Measurements from ENCODE around the gene LRP2BP. TPM values are rescaled to one million over a fixed set of nuclear protein-coding genes. Genes with fewer than 3 reads are reported as not detected.

Gene LRP2BP
- total and polyA plus RNA-seq, 2 experiments from 2014 or later: 0.23 to 0.89 TPM

GRCh38 chr4:185404031-185404430 lies 8.3 kb upstream of the LRP2BP start:
- DNase-seq (ENCODE audit: low spot score): no peak
- Histone ChIP-seq H2AFZ (no peak overlapping the region), H4K20me1 (ENCODE audit: insufficient read depth, poor library complexity, severe bottlenecking) (no peaks in the 10 kb centered on the region), H3K36me3 (replicated peaks; ENCODE audit: insufficient read depth, low read depth) (no peaks in the 10 kb centered on the region), H3K9me2 (replicated peaks; ENCODE audit: insufficient read depth) (no peaks in the 10 kb centered on the region), H3K9me3 (ENCODE audit: low read depth) (no peaks in the 10 kb centered on the region), H3K4me2 (no peak overlapping the region), H3K27ac (no peak overlapping the region), H3K4me1 (ENCODE audit: insufficient read depth) (no peaks in the 10 kb centered on the region), H3K4me3 (no peak overlapping the region), H3K79me2 (no peaks in the 10 kb centered on the region), H3K27me3 (no peaks in the 10 kb centered on the region)
- 100% methylated on average over 4 of the region's 4 CpGs for WGBS (ENCODE audit: low lambda C conversion rate, missing lambda C conversion rate)
- TF ChIP-seq EZH2phosphoT487 (IDR thresholded peaks at IDR 0.05; ENCODE audit: low read depth, severe bottlenecking, unreplicated experiment): no peak
- TF ChIP-seq EZH2 (IDR thresholded peaks at IDR 0.05; ENCODE audit: borderline replicate concordance): no peak
- no peak for TF ChIP-seq CTCF (IDR thresholded peaks at IDR 0.05; ENCODE audit: poor library complexity)

GRCh38 chr4:185399466-185399865 lies 3.7 kb upstream of the LRP2BP start:
- H3K27ac ChIP-seq: no peak overlapping the region
- 91% methylated on average over 8 of the region's 8 CpGs for WGBS (ENCODE audit: low lambda C conversion rate, missing lambda C conversion rate)
- no peak for DNase-seq (ENCODE audit: low spot score)
- TF ChIP-seq EZH2 (IDR thresholded peaks at IDR 0.05; ENCODE audit: borderline replicate concordance) (no peak), CTCF (IDR thresholded peaks at IDR 0.05; ENCODE audit: poor library complexity) (no peak), EZH2phosphoT487 (IDR thresholded peaks at IDR 0.05; ENCODE audit: low read depth, severe bottlenecking, unreplicated experiment) (no peak)
- H3K4me3 ChIP-seq: no peak overlapping the region
- H3K4me2 ChIP-seq: no peak overlapping the region
- no peaks in the 10 kb centered on the region for H3K4me1 ChIP-seq (ENCODE audit: insufficient read depth)
- no peaks in the 10 kb centered on the region for H3K36me3 ChIP-seq (replicated peaks; ENCODE audit: insufficient read depth, low read depth)
- H2AFZ ChIP-seq: no peak overlapping the region
- no peaks in the 10 kb centered on the region for H3K79me2 ChIP-seq
- H4K20me1 ChIP-seq (ENCODE audit: insufficient read depth, poor library complexity, severe bottlenecking): no peaks in the 10 kb centered on the region
- H3K9me2 ChIP-seq (replicated peaks; ENCODE audit: insufficient read depth): no peaks in the 10 kb centered on the region
- no peaks in the 10 kb centered on the region for H3K9me3 ChIP-seq (ENCODE audit: low read depth)
- H3K27me3 ChIP-seq: no peaks in the 10 kb centered on the region

- H3K4me3 ChIP-seq: no peak overlapping the region
- H3K36me3 ChIP-seq (replicated peaks; ENCODE audit: insufficient read depth, low read depth): no peaks in the 10 kb centered on the region
- no peak overlapping the region for H3K27ac ChIP-seq
- no peak for DNase-seq (ENCODE audit: low spot score)
- H3K79me2 ChIP-seq: no peaks in the 10 kb centered on the region
- no peaks in the 10 kb centered on the region for H4K20me1 ChIP-seq (ENCODE audit: insufficient read depth, poor library complexity, severe bottlenecking)
- no peaks in the 10 kb centered on the region for H3K27me3 ChIP-seq
- H3K9me2 ChIP-seq (replicated peaks; ENCODE audit: insufficient read depth): no peaks in the 10 kb centered on the region
- no peaks in the 10 kb centered on the region for H3K4me1 ChIP-seq (ENCODE audit: insufficient read depth)
- H3K9me3 ChIP-seq (ENCODE audit: low read depth): no peaks in the 10 kb centered on the region
- WGBS (ENCODE audit: low lambda C conversion rate, missing lambda C conversion rate): 95% methylated on average over 2 of the region's 2 CpGs
- TF ChIP-seq CTCF (IDR thresholded peaks at IDR 0.05; ENCODE audit: poor library complexity) (no peak), EZH2phosphoT487 (IDR thresholded peaks at IDR 0.05; ENCODE audit: low read depth, severe bottlenecking, unreplicated experiment) (no peak), EZH2 (IDR thresholded peaks at IDR 0.05; ENCODE audit: borderline replicate concordance) (no peak)
- H2AFZ ChIP-seq: no peak overlapping the region
- H3K4me2 ChIP-seq: no peak overlapping the region
Observed at GRCh38 chr4:185398618-185399017, 2.9 kb upstream of the LRP2BP start.
